Fibroblast of lung (primary cell): Measurements from ENCODE around the gene EPB41L1. TPM values are rescaled to one million over a fixed set of nuclear protein-coding genes. Genes with fewer than 3 reads are reported as not detected.

Experiments used
- DNase-seq, 2 donors: peaks; one replicate each; pipeline versions ENCODE4 v3.0.0 to v3.0.0-alpha.2; 2010; ENCODE audit warnings: low read depth in 2 of 2
- H2AFZ ChIP-seq: 2 replicates; pipeline ENCODE4 v1.5.1; 2012; ENCODE audit warnings: low read length, control low read depth, inconsistent platforms
- H3K27ac ChIP-seq: 2 replicates; pipeline ENCODE4 v1.5.1; 2011; ENCODE audit warnings: low read length, control low read depth; ENCODE audit not compliant: insufficient read depth
- H3K27me3 ChIP-seq: 2 replicates; pipeline ENCODE4 v1.5.1; 2011; ENCODE audit warnings: mild to moderate bottlenecking, low read length; ENCODE audit not compliant: control insufficient read depth, insufficient read depth
- H3K36me3 ChIP-seq: 2 replicates; pipeline ENCODE4 v1.5.1; 2011; ENCODE audit warnings: low read length; ENCODE audit not compliant: control insufficient read depth, insufficient read depth
- H3K4me1 ChIP-seq: 2 replicates; pipeline ENCODE4 v1.5.1; 2011; ENCODE audit warnings: low read length; ENCODE audit not compliant: control insufficient read depth, insufficient read depth; ENCODE audit errors: extremely low read depth
- H3K4me2 ChIP-seq: 2 replicates; pipeline ENCODE4 v1.5.1; 2011; ENCODE audit warnings: low read length, control low read depth; ENCODE audit not compliant: insufficient read depth; ENCODE audit errors: extremely low read depth
- H3K4me3 ChIP-seq, 4 experiments: fragments of 200-600 bp in 1 of 4; sonication (generic) in 1 of 4; replicated peaks in 1 of 4; 2 replicates each; pipeline ENCODE4 v1.5.1; 2011 to 2016; ENCODE audit warnings: low read length in 4 of 4, low read depth in 3 of 4, mild to moderate bottlenecking in 3 of 4, control low read depth in 2 of 4, inconsistent platforms in 1 of 4, mixed read lengths in 1 of 4; ENCODE audit not compliant: insufficient read depth in 1 of 4; ENCODE audit errors: control extremely low read depth in 1 of 4
- H3K79me2 ChIP-seq: 2 replicates; pipeline ENCODE4 v1.5.1; 2012; ENCODE audit warnings: mild to moderate bottlenecking, low read length, inconsistent platforms; ENCODE audit not compliant: control insufficient read depth, insufficient read depth
- H3K9ac ChIP-seq: 2 replicates; pipeline ENCODE4 v1.5.1; 2011; ENCODE audit warnings: mild to moderate bottlenecking, low read length, control low read depth; ENCODE audit not compliant: insufficient read depth
- H3K9me3 ChIP-seq: 2 replicates; pipeline ENCODE4 v1.5.1; 2012; ENCODE audit warnings: low read depth, low read length; ENCODE audit not compliant: control insufficient read depth, insufficient read depth
- H4K20me1 ChIP-seq: 2 replicates; pipeline ENCODE4 v1.5.1; 2011; ENCODE audit warnings: low read length; ENCODE audit not compliant: control insufficient read depth, insufficient read depth; ENCODE audit errors: extremely low read depth
- CTCF ChIP-seq, 2 donors: IDR thresholded peaks in 1 of 2; conservative IDR thresholded peaks in 1 of 2; 1 replicate in 1 of 2; 2 replicates in 1 of 2; pipeline ENCODE4 v1.5.1; 2011 to 2012; ENCODE audit warnings: low read length in 2 of 2, control low read depth in 1 of 2, inconsistent platforms in 1 of 2, low read depth in 1 of 2, mild to moderate bottlenecking in 1 of 2
- EZH2 ChIP-seq: IDR thresholded peaks from 2 replicates; pipeline ENCODE4 v1.5.1; 2012; ENCODE audit warnings: low read length, control low read depth, mild to moderate bottlenecking; ENCODE audit errors: missing control alignments
- polyA plus RNA-seq, 2 donors: library from polyadenylated mRNA; depleted of rRNA in 1 of 2; stranded (reverse) in 1 of 2; unstranded in 1 of 2; fragments of >200 nt; gene quantifications; 2 replicates each; pipeline ENCODE4 v1.2.1, GENCODE V29; 2011 to 2012; ENCODE audit warnings: missing spikeins in 1 of 2
- total RNA-seq: library from RNA; depleted of rRNA; stranded (reverse); fragments of >200 nt; gene quantifications from 2 replicates; pipeline ENCODE4 v1.2.1, GENCODE V29; 2014

The EPB41L1 gene
- total and polyA plus RNA-seq, 2 donors (not counting 1 experiment from before 2014, with no cell fraction given) = 16.2 to 17.0 TPM

- no peaks in the 10 kb centered on the region for H3K9me3 ChIP-seq
- no peak overlapping the region for H3K4me2 ChIP-seq
- H3K36me3 ChIP-seq = no peaks in the 10 kb centered on the region
- H3K79me2 ChIP-seq = no peaks in the 10 kb centered on the region
- no peak overlapping the region for H3K27ac ChIP-seq
- no peaks in the 10 kb centered on the region for H3K4me1 ChIP-seq
- TF ChIP-seq EZH2 = no peak
- TF ChIP-seq CTCF (conservative IDR thresholded peaks at IDR 0.05 in 1 of 2, IDR thresholded peaks at IDR 0.05 in 1 of 2; ENCODE audit: low read depth in 1 of 2, low read length in 2 of 2) = no peak
- H2AFZ ChIP-seq = no peak overlapping the region
- H3K27me3 ChIP-seq = no peaks in the 10 kb centered on the region
- H3K9ac ChIP-seq = no peak overlapping the region
- no peak overlapping the region for H3K4me3 ChIP-seq
- DNase-seq = no peak
- H4K20me1 ChIP-seq = no peaks in the 10 kb centered on the region
These were observed 61.9 kb downstream of the EPB41L1 start for GRCh38 chr20:36216314-36217025.

- H3K79me2 ChIP-seq = no peaks in the 10 kb centered on the region
- H4K20me1 ChIP-seq = no peaks in the 10 kb centered on the region
- no peak overlapping the region for H3K4me3 ChIP-seq
- TF ChIP-seq CTCF (conservative IDR thresholded peaks at IDR 0.05 in 1 of 2, IDR thresholded peaks at IDR 0.05 in 1 of 2; ENCODE audit: low read depth in 1 of 2, low read length in 2 of 2) = no peak
- H3K27me3 ChIP-seq = no peaks in the 10 kb centered on the region
- H3K36me3 ChIP-seq = no peaks in the 10 kb centered on the region
- H3K9me3 ChIP-seq = no peaks in the 10 kb centered on the region
- H3K4me2 ChIP-seq = no peak overlapping the region
- H3K4me1 ChIP-seq = no peaks in the 10 kb centered on the region
- no peak for DNase-seq
- no peak overlapping the region for H3K27ac ChIP-seq
- H3K9ac ChIP-seq = peak overlapping the region; percentile 0
- no peak overlapping the region for H2AFZ ChIP-seq
These were observed 62.7 kb downstream of the EPB41L1 start for GRCh38 chr20:36217226-36217625.

GRCh38 chr20:36218380-36219064 is 64.0 kb downstream of the EPB41L1 start:
- no peak for DNase-seq
- H4K20me1 ChIP-seq = no peaks in the 10 kb centered on the region
- H3K9ac ChIP-seq = no peak overlapping the region
- no peak overlapping the region for H3K4me2 ChIP-seq
- H2AFZ ChIP-seq = no peak overlapping the region
- H3K36me3 ChIP-seq = no peaks in the 10 kb centered on the region
- H3K4me3 ChIP-seq = no peak overlapping the region
- H3K4me1 ChIP-seq = no peaks in the 10 kb centered on the region
- TF ChIP-seq EZH2 = no peak
- no peak for TF ChIP-seq CTCF (conservative IDR thresholded peaks at IDR 0.05 in 1 of 2, IDR thresholded peaks at IDR 0.05 in 1 of 2; ENCODE audit: low read depth in 1 of 2, low read length in 2 of 2)
- H3K9me3 ChIP-seq = no peaks in the 10 kb centered on the region
- H3K27me3 ChIP-seq = no peaks in the 10 kb centered on the region
- H3K27ac ChIP-seq = no peak overlapping the region
- no peaks in the 10 kb centered on the region for H3K79me2 ChIP-seq
